Measurements from ENCODE around the gene DHRS4.
"Not testable (repeated sequence)": the region's sequence is repeated elsewhere in the genome, so short reads cannot be mapped to it uniquely, and the experiment has no call there.

Gene DHRS4

DNA sequence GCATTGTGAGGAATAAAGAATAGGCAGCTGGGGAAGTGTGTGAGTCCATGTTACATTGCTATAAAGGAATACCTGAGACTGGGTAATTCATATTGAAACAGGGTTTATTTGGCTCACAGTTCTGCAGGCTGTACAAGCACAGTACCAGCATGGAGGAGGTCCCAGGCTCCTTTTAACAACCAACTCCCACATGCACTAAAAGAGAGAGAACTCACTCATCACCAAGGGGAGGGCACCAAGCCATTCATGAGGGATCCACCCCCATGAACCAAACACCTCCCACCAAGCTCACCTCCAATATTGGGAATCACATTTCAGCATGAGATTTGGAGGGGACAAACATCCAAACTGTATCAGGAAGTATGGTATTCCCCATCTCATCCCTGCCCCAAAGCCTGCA is 11.9 kb upstream of the DHRS4 start:
- Histone ChIP-seq H3K9ac (ENCODE audit: low read length) (no peak overlapping the region), H3K4me3 (ENCODE audit: low read length) (no peak overlapping the region), H3K4me1 (ENCODE audit: control insufficient read depth, low read depth, low read length) (no peaks in the 10 kb centered on the region), H3K27ac (ENCODE audit: low read length) (no peak overlapping the region), H3K36me3 (ENCODE audit: control insufficient read depth, low read depth, low read length) (no peaks in the 10 kb centered on the region), H3K9me3 (ENCODE audit: control insufficient read depth, low read depth, low read length) (no peaks in the 10 kb centered on the region), H3K27me3 (ENCODE audit: control insufficient read depth, insufficient read depth, low read length) (no peaks in the 10 kb centered on the region)

DNA sequence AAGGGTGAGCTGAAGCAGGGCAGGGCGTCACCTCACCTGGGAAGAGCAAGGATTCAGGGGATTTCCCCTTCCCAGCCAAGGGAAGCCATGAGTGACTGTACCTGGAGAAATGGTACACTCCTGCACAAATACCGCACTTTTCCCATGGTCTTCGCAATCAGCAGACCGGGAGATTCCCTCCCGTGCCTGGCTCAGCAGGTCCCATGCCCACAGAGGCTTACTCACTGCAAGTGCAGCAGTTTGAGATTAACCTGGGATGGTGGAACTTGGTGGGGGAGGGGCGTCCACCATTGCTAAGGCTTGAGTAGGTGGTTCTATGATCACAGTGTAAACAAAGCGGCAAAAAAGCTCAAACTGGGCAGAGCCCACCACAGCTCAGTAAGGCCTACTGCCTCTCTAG is 11.0 kb upstream of the DHRS4 start:
- H3K4me1 ChIP-seq (ENCODE audit: control insufficient read depth, low read depth, low read length), result no peaks in the 10 kb centered on the region
- H3K27me3 ChIP-seq (ENCODE audit: control insufficient read depth, insufficient read depth, low read length), result no peaks in the 10 kb centered on the region
- no peaks in the 10 kb centered on the region for H3K9me3 ChIP-seq (ENCODE audit: control insufficient read depth, low read depth, low read length)
- no peak overlapping the region for H3K4me3 ChIP-seq (ENCODE audit: low read length)
- no peak overlapping the region for H3K9ac ChIP-seq (ENCODE audit: low read length)
- H3K27ac ChIP-seq (ENCODE audit: low read length), result no peak overlapping the region
- no peaks in the 10 kb centered on the region for H3K36me3 ChIP-seq (ENCODE audit: control insufficient read depth, low read depth, low read length)

DNA sequence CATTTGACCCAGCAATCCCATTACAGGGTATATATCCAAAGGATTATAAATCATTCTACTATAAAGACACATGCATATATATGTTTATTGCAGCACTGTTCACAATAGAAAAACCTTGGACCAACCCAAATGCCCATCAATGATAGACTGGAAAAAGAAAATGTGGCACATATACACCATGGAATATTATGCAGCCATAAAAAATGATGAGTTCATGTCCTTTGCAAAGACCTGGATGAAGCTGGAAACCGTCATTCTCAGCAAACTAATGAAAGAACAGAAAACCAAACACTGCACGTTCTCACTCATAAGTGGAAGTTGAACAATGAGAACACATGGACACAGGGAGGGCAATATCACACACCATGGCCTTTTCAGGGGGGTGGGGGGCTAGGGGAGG is 4.5 kb upstream of the DHRS4 start:
- H3K4me3 ChIP-seq (ENCODE audit: low read length); H3K36me3 ChIP-seq (ENCODE audit: control insufficient read depth, low read depth, low read length); H3K9me3 ChIP-seq (ENCODE audit: control insufficient read depth, low read depth, low read length); H3K4me1 ChIP-seq (ENCODE audit: control insufficient read depth, low read depth, low read length); H3K9ac ChIP-seq (ENCODE audit: low read length); H3K27ac ChIP-seq (ENCODE audit: low read length); H3K27me3 ChIP-seq (ENCODE audit: control insufficient read depth, insufficient read depth, low read length): not testable (repeated sequence)

DNA sequence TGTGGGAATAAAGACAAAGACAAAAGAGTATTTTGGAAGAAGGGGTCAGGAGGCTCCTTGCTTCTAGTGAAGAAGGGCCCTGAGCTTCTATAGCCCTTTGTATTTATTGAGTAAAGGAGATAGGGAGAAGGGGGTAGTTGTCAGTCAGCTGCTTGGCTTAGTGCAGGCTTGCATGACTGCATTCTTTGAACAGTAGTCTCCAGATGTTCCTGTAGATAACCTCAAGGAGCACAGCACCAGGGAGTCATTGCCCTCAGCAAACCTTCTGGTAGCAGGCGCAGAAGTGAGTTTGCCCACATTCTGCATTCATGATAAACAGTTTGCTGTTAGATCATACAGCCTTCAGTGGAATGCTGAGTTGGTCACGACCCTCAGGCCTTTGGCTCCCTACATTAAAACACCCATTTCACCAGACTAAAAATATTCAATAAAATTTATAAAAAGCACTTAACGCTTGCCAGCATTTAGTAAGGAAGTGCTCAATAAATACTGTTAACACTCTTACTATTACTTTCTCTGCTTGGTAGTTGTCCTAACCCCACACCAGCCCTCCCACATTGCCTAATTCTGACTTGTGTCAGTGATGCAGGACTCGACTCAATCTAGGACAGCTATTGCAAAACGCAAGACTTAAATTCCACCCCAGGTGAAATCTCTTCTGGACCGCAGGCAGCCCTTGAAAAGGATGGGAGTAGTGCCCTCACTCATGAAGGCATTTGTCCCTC is 3.0 kb upstream of the DHRS4 start:
- no peaks in the 10 kb centered on the region for H3K27me3 ChIP-seq (ENCODE audit: control insufficient read depth, insufficient read depth, low read length)
- H3K9me3 ChIP-seq (ENCODE audit: control insufficient read depth, low read depth, low read length), result no peaks in the 10 kb centered on the region
- no peaks in the 10 kb centered on the region for H3K36me3 ChIP-seq (ENCODE audit: control insufficient read depth, low read depth, low read length)
- no peaks in the 10 kb centered on the region for H3K4me1 ChIP-seq (ENCODE audit: control insufficient read depth, low read depth, low read length)
- no peak overlapping the region for H3K4me3 ChIP-seq (ENCODE audit: low read length)
- no peak overlapping the region for H3K27ac ChIP-seq (ENCODE audit: low read length)
- no peak overlapping the region for H3K9ac ChIP-seq (ENCODE audit: low read length)

DNA sequence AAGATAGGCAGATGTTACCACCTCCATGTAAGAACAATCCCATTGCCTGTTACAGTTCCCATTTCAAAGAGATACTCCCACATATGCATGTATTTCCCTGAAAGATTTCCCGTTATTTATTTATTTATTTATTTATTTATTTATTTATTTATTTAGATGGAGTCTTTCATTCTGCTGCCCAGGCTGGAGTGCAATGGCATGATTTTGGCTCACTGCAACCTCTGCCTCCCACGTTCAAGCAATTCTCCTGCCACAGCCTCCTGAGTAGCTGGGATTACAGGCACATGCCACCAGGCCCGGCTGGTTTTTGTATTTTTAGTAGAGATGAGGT is 2.5 kb upstream of the DHRS4 start:
- not testable (repeated sequence) for H3K36me3 ChIP-seq (ENCODE audit: control insufficient read depth, low read depth, low read length); H3K9me3 ChIP-seq (ENCODE audit: control insufficient read depth, low read depth, low read length); H3K4me1 ChIP-seq (ENCODE audit: control insufficient read depth, low read depth, low read length); H3K27ac ChIP-seq (ENCODE audit: low read length); H3K4me3 ChIP-seq (ENCODE audit: low read length); H3K27me3 ChIP-seq (ENCODE audit: control insufficient read depth, insufficient read depth, low read length); H3K9ac ChIP-seq (ENCODE audit: low read length)

DNA sequence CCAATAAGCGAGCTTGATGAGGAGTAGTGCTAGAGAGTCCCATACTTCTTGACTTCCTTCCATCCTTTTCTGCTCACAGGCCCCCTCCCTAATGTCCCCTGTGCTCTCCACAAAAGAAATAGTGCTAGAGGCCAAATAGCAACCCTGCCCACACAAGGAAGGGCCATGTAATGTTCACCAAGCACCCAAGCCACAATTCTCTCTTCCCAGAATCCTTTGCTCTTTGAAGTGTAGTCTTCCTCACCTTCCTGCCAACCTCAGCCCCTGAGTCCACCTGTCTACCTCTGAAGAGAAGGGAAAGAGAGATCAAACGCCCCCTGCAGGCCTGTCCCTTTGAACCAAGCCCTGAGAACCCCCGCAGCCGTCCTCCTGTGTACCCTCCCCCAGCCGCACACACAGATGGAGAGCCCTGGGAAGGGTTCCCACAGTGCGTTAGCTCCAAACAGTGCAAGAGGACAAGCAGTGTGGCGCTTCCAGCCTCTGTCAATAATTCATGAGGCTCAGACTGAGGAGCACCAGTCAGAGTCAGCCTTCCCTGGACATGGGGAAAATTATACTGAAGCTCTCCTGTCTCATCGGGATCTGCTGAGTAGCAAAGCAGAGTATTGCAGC is 1.9 kb upstream of the DHRS4 start:
- no peak overlapping the region for H3K27ac ChIP-seq (ENCODE audit: low read length)
- no peaks in the 10 kb centered on the region for H3K27me3 ChIP-seq (ENCODE audit: control insufficient read depth, insufficient read depth, low read length)
- no peaks in the 10 kb centered on the region for H3K9me3 ChIP-seq (ENCODE audit: control insufficient read depth, low read depth, low read length)
- H3K36me3 ChIP-seq (ENCODE audit: control insufficient read depth, low read depth, low read length), result no peaks in the 10 kb centered on the region
- H3K4me1 ChIP-seq (ENCODE audit: control insufficient read depth, low read depth, low read length), result no peaks in the 10 kb centered on the region
- no peak overlapping the region for H3K9ac ChIP-seq (ENCODE audit: low read length)
- no peak overlapping the region for H3K4me3 ChIP-seq (ENCODE audit: low read length)

DNA sequence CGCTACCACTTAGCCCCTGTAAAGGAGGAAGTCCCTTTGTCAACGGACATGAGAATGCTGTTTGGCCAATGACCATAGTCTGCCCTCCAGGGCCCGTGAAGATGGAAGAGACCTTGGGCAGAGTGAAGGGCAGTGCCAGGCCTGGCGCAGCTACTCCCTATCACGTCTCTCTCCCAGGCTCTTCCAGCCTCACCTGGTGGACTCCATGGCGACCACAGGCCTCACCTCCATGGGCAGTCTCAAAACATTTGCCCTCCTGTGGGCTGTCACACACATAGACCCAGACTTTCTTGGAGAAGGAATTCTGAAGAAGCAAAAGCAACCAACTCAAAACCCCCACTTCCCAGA is 480 bp upstream of the DHRS4 start:
- not testable (repeated sequence) for H3K4me1 ChIP-seq (ENCODE audit: control insufficient read depth, low read depth, low read length); H3K36me3 ChIP-seq (ENCODE audit: control insufficient read depth, low read depth, low read length); H3K27ac ChIP-seq (ENCODE audit: low read length)

DNA sequence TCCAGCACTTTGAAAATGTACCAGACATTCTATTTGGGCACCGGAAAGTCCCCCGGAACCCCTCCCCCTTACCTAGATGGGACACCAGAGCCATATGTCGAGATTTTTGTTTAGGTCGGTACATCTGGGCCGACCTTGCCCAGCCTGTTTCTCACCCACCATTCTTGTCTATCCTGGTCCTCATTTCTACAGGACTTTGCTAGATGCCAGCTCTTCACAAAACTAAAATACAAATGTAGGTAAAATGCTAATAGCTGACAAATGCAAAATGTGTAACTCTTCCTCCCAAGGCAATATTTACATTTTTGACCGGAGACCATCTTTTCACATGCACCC is 677 bp downstream of the DHRS4 start:
- Histone ChIP-seq H3K9ac (ENCODE audit: low read length) (peak overlapping the region; percentile 91), H3K4me3 (ENCODE audit: low read length) (peak overlapping the region; percentile 98)
- not testable (repeated sequence) for H3K9me3 ChIP-seq (ENCODE audit: control insufficient read depth, low read depth, low read length); H3K27me3 ChIP-seq (ENCODE audit: control insufficient read depth, insufficient read depth, low read length); H3K36me3 ChIP-seq (ENCODE audit: control insufficient read depth, low read depth, low read length); H3K27ac ChIP-seq (ENCODE audit: low read length); H3K4me1 ChIP-seq (ENCODE audit: control insufficient read depth, low read depth, low read length)

More for the DNA sequence above, 480 bp upstream of the DHRS4 start:
- peak overlapping the region; percentile 98 for H3K4me3 ChIP-seq (ENCODE audit: low read length)
- H3K9ac ChIP-seq (ENCODE audit: low read length); H3K9me3 ChIP-seq (ENCODE audit: control insufficient read depth, low read depth, low read length); H3K27me3 ChIP-seq (ENCODE audit: control insufficient read depth, insufficient read depth, low read length): not testable (repeated sequence)

DNA sequence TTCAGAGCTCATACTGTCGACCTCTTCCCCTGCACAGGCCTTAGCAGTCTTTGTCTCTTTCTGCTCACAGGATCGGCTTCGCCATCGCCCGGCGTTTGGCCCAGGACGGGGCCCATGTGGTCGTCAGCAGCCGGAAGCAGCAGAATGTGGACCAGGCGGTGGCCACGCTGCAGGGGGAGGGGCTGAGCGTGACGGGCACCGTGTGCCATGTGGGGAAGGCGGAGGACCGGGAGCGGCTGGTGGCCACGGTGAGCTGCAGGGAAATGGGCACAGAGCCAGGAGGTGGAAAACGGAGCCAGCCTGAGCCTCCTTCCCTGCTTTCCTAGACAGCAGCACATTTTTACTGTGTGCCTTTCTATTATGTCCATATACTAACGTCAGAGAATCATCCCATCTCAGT is 1.4 kb downstream of the DHRS4 start:
- H3K36me3 ChIP-seq (ENCODE audit: control insufficient read depth, low read depth, low read length); H3K27me3 ChIP-seq (ENCODE audit: control insufficient read depth, insufficient read depth, low read length); H3K27ac ChIP-seq (ENCODE audit: low read length); H3K4me3 ChIP-seq (ENCODE audit: low read length); H3K9ac ChIP-seq (ENCODE audit: low read length); H3K4me1 ChIP-seq (ENCODE audit: control insufficient read depth, low read depth, low read length); H3K9me3 ChIP-seq (ENCODE audit: control insufficient read depth, low read depth, low read length): not testable (repeated sequence)

DNA sequence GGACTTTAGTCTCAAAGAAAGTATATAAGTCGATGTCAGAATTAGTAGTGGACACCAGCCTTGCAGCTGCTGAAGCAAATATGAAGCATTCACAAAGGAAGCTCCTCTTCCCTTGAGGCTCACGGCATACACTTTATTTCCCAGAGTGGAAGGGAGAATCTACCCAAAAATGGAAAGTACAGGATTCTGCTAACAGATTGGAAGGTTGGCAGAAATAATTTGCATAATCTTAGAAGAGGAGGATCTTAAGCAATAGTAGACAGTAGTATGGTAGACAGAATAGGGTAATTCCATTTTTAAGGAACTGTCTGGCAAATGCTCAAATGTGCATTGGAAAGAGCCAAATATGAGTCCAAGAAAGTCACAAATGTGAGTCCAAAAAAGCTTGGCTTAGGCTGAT is 2.2 kb downstream of the DHRS4 start:
- H3K9ac ChIP-seq (ENCODE audit: low read length); H3K4me3 ChIP-seq (ENCODE audit: low read length); H3K27me3 ChIP-seq (ENCODE audit: control insufficient read depth, insufficient read depth, low read length); H3K36me3 ChIP-seq (ENCODE audit: control insufficient read depth, low read depth, low read length); H3K27ac ChIP-seq (ENCODE audit: low read length); H3K4me1 ChIP-seq (ENCODE audit: control insufficient read depth, low read depth, low read length); H3K9me3 ChIP-seq (ENCODE audit: control insufficient read depth, low read depth, low read length): not testable (repeated sequence)

DNA sequence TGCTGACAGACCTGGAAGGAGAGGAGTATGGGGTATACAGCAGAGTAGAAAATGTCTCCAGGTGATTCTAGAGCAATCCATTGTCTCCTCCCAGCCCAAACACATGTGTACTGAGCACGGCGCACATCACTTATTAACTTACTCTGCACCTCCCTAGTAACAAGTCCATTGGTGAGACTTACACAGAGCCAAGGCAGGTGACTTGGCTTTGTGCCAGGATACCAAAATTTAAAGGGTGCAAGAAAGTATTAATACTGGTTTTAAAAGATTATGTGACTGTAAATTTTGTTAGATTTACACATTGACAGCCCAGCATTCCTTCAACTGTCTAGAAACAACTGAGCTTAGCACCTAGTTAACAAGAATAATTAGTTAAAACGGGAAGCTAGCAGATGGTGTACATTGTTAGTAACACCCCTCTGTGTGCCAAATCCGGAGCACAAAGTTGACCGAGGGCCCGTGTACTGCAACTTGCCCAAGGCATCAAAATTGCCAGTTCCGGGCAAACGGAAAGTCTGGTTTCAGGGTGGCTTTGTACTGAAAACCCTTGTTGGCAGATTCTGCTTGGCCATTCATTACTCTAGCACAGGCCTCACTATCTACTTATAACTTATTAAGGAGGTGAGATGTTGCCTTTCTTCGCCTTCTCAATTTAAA is 4.5 kb downstream of the DHRS4 start:
- not testable (repeated sequence) for H3K36me3 ChIP-seq (ENCODE audit: control insufficient read depth, low read depth, low read length); H3K9ac ChIP-seq (ENCODE audit: low read length); H3K27ac ChIP-seq (ENCODE audit: low read length); H3K4me1 ChIP-seq (ENCODE audit: control insufficient read depth, low read depth, low read length); H3K9me3 ChIP-seq (ENCODE audit: control insufficient read depth, low read depth, low read length); H3K4me3 ChIP-seq (ENCODE audit: low read length); H3K27me3 ChIP-seq (ENCODE audit: control insufficient read depth, insufficient read depth, low read length)

DNA sequence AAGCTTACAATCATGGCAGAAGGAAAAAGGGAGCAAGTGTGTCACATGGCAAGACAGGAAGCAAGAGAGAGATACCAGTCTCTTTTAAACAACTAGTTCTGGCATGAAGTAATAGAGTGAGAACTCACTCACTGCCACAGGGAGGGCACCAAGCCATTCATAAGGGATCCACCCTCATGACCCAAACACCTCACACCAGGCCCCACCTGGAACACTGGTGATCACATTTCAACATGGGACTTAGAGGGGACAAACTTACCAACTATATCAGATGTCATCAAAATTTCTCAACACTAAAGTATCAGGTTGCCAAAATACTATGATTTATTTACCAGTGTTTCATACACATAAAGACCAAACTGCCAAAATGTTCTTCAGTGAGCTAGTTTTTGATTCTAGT is 7.3 kb downstream of the DHRS4 start:
- not testable (repeated sequence) for H3K9me3 ChIP-seq (ENCODE audit: control insufficient read depth, low read depth, low read length); H3K27me3 ChIP-seq (ENCODE audit: control insufficient read depth, insufficient read depth, low read length); H3K36me3 ChIP-seq (ENCODE audit: control insufficient read depth, low read depth, low read length); H3K9ac ChIP-seq (ENCODE audit: low read length); H3K4me1 ChIP-seq (ENCODE audit: control insufficient read depth, low read depth, low read length); H3K27ac ChIP-seq (ENCODE audit: low read length); H3K4me3 ChIP-seq (ENCODE audit: low read length)

Data from iPS-18a (cell line).